ENCODE data around the gene PGC.

DNA sequence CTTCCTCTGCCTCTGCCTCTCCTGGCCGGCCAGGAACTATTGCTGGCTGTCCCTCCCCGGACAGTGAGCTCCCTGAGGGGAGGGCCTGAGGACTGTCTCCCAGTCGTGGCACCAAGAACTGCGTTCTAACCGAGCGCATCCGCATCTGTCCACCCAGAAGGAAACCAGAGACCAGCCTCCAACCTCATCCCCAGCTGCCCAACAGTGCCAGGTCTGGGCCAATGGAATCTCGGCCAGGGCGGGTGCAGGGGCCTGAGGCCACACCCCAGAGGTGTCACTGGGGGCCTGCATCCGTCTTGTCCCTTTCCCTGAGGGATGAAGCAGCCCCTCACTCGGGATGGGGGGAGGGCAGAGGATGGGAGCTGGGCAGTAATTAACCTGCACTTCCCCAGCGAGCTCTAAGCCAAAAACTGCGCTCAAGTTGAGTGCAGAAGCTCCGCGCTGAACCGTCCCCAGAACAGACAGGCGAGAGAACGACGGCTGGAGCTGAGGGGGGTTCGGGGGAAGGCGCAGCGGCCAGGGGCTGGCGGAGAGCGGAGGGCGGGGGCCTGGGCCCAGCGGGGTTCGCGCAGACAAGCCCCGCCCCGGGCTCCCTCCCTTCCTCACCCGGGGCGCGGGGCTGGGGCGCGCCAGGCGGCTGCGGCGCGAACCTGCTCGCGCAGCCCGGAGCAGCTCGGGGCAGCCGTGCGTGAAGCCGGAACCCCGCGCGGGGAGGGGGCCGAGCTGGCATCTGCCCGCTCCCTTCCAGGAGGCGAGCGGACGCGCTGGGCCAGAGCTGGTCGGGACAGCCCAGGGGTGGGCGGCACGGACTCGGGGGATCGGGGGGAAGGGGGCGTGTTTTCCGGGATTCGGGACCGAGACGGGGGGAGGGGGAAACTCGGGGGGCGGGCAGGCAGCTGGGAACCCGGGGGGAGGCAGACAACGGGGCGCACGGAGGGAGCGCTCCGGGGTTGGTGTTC is 13.2 kb downstream of the PGC start:
- no peak for TF ChIP-seq TAF1 (IDR thresholded peaks at IDR 0.05; ENCODE audit: borderline replicate concordance, insufficient read depth, low read length)
- TF ChIP-seq POLR2AphosphoS5 (IDR thresholded peaks at IDR 0.05; ENCODE audit: low read depth, low read length): no peak
- no peak for TF ChIP-seq SIN3A (IDR thresholded peaks at IDR 0.05; ENCODE audit: borderline replicate concordance, insufficient read depth, low read length)
- TF ChIP-seq, protein P1, sequence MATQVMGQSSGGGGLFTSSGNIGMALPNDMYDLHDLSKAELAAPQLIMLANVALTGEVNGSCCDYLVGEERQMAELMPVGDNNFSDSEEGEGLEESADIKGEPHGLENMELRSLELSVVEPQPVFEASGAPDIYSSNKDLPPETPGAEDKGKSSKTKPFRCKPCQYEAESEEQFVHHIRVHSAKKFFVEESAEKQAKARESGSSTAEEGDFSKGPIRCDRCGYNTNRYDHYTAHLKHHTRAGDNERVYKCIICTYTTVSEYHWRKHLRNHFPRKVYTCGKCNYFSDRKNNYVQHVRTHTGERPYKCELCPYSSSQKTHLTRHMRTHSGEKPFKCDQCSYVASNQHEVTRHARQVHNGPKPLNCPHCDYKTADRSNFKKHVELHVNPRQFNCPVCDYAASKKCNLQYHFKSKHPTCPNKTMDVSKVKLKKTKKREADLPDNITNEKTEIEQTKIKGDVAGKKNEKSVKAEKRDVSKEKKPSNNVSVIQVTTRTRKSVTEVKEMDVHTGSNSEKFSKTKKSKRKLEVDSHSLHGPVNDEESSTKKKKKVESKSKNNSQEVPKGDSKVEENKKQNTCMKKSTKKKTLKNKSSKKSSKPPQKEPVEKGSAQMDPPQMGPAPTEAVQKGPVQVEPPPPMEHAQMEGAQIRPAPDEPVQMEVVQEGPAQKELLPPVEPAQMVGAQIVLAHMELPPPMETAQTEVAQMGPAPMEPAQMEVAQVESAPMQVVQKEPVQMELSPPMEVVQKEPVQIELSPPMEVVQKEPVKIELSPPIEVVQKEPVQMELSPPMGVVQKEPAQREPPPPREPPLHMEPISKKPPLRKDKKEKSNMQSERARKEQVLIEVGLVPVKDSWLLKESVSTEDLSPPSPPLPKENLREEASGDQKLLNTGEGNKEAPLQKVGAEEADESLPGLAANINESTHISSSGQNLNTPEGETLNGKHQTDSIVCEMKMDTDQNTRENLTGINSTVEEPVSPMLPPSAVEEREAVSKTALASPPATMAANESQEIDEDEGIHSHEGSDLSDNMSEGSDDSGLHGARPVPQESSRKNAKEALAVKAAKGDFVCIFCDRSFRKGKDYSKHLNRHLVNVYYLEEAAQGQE (IDR thresholded peaks at IDR 0.05; ENCODE audit: insufficient read depth in 1 of 2, low read depth in 2 of 2, low read length in 2 of 2): no peak

All from PFSK-1 (cell line).